ENCODE data around the gene UNC79.

- TF ChIP-seq POLR2A (IDR thresholded peaks at IDR 0.05) (no peak), CTCF (IDR thresholded peaks at IDR 0.05) (no peak)
These were observed 106.2 kb downstream of the UNC79 start for GRCh38 chr14:93536945-93537344.

All from thyroid gland (tissue), 4 donors.